Astrocyte of the spinal cord (primary cell): ENCODE results near the gene FAF1.
"Not testable (repeated sequence)": the region's sequence is repeated elsewhere in the genome, so short reads cannot be mapped to it uniquely, and the experiment has no call there.

Experiments used
- DNase-seq: peaks from one replicate; pipeline ENCODE4 v3.0.0; 2011; ENCODE audit warnings: low read depth, low spot score
- H3K4me3 ChIP-seq: 2 replicates; pipeline ENCODE4 v1.5.1; 2011; ENCODE audit warnings: low read depth, mild to moderate bottlenecking, low read length, moderate library complexity
- CTCF ChIP-seq: IDR thresholded peaks from 2 replicates; pipeline ENCODE4 v1.5.1; 2012; ENCODE audit warnings: low read depth, mild to moderate bottlenecking, low read length, inconsistent platforms
- in situ Hi-C: cut with HindIII; loops from 2 replicates; pipeline ENCODE4 v1.10.0; 2017; ENCODE audit warnings: low sequenced_read_pairs

The FAF1 gene

GRCh38 chr1:50739125-50739524, 220.9 kb downstream of the FAF1 start:
- no peak overlapping the region for H3K4me3 ChIP-seq
- TF ChIP-seq CTCF: no peak
- in situ Hi-C loops: no loop called here
- no peak for DNase-seq

- in situ Hi-C loops: no loop called here
- DNase-seq: peak; percentile 46
- H3K4me3 ChIP-seq: no peak overlapping the region
- TF ChIP-seq CTCF: peak; percentile 51
Observed at GRCh38 chr1:50735443-50735842, 224.6 kb downstream of the FAF1 start.

GRCh38 chr1:50727578-50727977, 232.5 kb downstream of the FAF1 start:
- DNase-seq, H3K4me3 ChIP-seq, in situ Hi-C loops: not testable (repeated sequence)

- in situ Hi-C loops: no loop called here
- H3K4me3 ChIP-seq: no peak overlapping the region
- DNase-seq: no peak
Observed at GRCh38 chr1:50724626-50725286, 235.3 kb downstream of the FAF1 start.

GRCh38 chr1:50720457-50721053, 239.5 kb downstream of the FAF1 start:
- no peak for TF ChIP-seq CTCF
- H3K4me3 ChIP-seq: no peak overlapping the region
- DNase-seq: no peak
- in situ Hi-C loops: no loop called here

More at GRCh38 chr1:50724626-50725286, 235.3 kb downstream of the FAF1 start:
- TF ChIP-seq CTCF: no peak

GRCh38 chr1:50719126-50719525, 240.9 kb downstream of the FAF1 start:
- in situ Hi-C loops: no loop called here
- H3K4me3 ChIP-seq: no peak overlapping the region
- TF ChIP-seq CTCF: no peak
- no peak for DNase-seq

GRCh38 chr1:50717327-50717726, 242.7 kb downstream of the FAF1 start:
- no peak overlapping the region for H3K4me3 ChIP-seq
- in situ Hi-C loops: no loop called here
- TF ChIP-seq CTCF: no peak
- no peak for DNase-seq

GRCh38 chr1:50716455-50716854, 243.6 kb downstream of the FAF1 start:
- DNase-seq, in situ Hi-C loops, H3K4me3 ChIP-seq: not testable (repeated sequence)
